HG03575 (cell line): ENCODE data around the gene ZFP69B.
"Not testable (repeated sequence)": the region's sequence is repeated elsewhere in the genome, so short reads cannot be mapped to it uniquely, and the experiment has no call there.

Experiments
- ATAC-seq: cut with Tn5 transposase; IDR thresholded peaks from one replicate; pipeline ENCODE4 v1.9.1; 2021; ENCODE audit not compliant: unreplicated experiment, insufficient number of reproducible peaks, low FRiP score; ENCODE audit errors: extremely low read depth

The ZFP69B gene

DNA sequence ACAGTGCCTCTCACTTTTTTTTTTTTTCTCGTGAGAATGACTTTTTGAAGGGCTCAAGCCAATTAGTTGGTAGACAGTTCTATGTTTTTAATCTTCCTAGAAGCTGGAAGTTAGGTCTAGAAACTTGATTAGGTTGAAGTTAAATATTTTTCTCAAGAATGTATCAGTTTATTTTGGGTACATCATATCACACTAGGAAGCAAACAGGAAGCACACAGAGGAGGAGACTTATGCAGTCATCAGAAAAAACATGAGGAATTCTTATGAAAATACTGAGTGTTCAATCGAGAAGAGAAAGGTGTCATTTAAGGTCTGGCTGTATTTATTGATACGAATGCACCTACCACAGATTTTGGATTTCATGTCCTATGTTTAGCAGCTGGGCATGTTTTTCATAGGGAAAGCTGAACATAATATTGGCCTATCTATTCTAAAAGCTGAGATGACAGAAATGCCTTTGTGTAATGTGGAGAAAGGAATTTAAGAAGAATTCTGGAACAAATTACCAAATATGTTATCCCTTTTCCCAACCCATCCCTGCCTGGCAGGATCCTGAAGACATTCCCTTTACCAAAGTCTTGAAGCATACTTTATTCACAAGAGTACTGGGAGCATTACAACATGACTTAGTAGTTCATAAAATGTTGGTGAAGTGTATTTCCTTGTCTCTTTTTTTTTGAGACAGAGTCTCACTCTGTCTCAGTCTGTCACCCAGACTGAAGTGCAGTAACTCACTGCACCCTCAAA is 17.5 kb upstream of the ZFP69B start:
- no peak for ATAC-seq

DNA sequence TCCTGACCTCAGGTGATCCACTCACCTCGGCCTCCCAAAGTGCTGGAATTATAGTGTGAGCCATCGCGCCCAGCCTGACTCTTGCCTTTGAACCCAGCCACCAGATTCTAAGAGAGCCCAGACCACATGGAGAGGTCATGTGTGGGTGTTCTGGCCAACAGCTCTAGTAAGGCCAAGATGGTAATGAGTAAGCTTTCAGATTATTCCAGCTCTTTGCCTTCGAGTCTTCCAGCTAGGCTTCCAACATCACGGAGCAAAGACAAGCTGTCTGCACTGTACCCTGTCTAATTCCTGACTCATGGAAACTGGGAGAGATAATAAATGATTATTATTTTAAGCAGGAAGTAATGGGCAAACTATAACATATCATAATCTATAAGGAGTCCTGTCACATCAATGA is 14.8 kb upstream of the ZFP69B start:
- ATAC-seq: no peak

DNA sequence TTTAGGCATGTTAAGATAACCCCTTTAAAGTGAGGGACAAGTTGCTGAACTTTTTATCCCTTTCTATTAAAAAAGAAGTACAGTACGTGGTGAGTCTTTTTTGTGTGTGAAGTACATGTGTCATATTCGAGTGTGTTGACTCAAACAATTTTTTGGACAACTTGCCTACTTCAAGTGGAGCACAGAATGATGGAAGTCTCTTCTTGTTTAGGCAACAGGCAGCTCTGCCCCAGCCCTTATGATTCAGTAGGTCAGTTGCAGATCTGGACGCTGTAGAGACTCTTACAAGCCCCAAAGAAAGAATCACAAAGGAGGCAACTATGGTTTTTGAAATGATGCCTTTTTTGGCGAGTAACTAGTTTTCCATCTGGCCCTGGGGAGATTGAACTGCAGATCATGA is 14.4 kb upstream of the ZFP69B start:
- ATAC-seq: no peak

DNA sequence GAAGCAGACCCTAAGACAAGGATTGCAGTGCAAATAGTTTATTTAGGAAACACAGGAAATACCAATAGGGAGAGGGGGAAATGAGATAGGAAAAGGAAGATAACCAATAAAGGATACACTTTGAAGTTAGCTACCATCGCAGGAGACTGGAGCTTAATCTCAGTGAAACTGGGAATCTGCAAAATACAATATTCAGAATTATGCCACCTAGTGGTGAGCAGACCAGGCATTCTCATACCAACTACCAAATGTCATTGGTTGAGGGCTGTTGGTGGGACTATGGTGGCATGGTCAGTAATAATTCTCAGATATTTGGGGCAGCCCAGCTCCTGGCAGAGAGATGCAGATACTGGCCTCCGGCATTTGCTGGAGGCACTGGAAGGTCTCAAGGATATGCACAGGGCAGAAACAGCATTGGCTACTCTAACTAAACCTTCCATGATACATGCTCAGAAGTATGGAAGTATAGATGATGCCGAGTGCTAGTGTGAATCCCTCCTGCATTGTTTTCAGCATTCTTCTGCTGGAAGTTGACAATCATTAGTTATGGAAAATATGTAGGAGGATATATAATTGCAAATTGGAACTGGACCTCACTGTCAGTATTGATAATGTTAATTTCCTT is 11.8 kb upstream of the ZFP69B start:
- ATAC-seq: no peak

DNA sequence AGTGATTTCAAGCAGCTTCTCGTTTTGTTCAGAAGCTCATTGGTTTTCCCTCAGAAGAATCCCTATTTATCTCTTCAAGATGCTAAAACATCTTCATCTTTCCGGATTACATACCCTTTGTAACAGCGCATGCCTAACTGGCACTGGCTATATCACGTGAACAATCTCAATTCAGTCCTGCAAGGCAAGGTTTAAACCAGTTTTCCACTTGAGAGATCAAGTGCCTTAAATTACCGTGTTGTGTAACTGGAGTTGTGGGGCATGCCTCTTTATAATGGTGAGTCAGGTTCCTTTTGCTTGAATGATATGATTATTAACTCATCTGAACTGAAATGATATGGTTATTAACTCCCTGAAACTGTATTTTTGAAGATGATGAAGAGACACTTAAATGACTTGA is 11.0 kb upstream of the ZFP69B start:
- ATAC-seq: no peak

DNA sequence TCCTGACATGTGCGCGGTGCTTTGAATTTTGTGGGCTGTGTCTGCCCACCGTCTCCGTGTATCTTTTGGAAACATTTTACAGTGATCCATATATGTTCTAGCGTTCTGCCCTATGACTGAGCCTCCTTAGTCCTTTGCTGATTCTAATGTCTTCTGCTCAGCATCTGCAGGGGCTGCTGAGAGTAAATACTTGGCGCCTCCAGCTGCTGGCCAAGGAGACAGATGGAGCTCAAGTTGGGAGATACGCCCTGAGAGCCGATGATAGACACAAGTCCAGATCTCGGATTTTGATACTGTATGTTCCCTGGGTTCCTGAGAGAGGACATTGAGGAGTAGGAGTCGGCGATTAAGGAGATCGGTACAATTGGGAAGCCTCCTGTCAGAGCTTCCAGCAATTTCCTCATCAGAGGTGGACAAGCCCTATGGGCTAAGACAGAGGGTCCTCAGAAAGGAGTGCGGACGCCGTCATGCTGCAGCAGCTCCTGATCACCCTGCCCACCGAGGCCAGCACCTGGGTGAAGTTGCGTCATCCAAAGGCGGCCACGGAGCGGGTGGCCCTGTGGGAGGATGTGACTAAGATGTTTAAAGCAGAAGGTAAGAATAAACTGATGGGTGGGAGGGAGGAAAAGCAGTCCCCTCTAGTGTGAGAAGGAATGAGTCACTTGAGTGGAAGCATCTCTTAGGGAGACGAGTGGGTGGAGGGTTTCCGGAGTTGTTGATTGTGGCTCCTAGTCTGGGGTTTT is 390 bp downstream of the ZFP69B start:
- no peak for ATAC-seq

DNA sequence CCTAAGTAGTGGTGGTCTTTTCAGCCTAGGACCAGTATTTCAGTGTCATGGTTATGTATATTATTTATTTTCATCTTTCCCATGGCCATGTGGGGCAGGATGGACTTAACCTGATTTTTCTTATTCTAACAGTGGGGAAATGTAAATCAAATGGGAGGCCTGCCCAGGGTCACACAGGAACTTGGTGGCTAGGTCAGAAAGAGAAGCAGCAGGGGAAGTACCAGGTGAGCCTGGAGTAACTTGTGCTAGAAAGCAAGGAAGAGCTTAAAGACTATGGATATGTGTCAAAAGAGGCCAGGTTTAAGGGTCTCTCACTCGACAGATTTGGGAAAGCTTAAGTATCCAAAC is 936 bp downstream of the ZFP69B start:
- no peak for ATAC-seq

DNA sequence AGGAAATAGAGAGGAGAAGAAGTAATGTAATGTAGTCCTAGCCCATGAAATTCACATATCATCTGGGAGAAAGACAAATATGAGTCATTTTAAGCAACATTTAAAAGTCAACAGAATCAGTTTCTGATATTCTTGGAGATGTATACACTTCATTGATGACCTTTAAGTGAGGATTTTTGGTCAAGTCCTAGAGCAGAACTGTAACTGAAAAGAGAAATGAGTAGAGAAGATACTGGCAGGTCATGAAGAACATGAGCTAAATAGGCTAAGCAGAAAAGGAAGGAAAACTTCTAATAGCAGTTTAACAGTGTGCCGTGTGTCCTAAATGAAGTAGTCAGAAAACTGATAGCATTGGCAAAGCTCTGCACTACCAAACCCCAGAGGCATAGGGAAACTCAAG is 4.6 kb downstream of the ZFP69B start:
- ATAC-seq: no peak

DNA sequence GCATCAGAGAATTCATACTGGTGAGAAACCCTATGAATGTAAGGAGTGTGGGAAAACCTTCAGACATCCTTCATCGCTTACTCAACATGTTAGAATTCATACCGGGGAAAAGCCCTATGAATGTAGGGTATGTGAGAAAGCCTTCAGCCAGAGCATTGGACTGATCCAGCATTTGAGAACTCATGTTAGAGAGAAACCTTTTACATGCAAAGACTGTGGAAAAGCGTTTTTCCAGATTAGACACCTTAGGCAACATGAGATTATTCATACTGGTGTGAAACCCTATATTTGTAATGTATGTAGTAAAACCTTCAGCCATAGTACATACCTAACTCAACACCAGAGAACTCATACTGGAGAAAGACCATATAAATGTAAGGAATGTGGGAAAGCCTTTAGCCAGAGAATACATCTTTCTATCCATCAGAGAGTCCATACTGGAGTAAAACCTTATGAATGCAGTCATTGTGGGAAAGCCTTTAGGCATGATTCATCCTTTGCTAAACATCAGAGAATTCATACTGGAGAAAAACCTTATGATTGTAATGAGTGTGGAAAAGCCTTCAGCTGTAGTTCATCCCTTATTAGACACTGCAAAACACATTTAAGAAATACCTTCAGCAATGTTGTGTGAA is 12.8 kb downstream of the ZFP69B start:
- ATAC-seq: no peak

DNA sequence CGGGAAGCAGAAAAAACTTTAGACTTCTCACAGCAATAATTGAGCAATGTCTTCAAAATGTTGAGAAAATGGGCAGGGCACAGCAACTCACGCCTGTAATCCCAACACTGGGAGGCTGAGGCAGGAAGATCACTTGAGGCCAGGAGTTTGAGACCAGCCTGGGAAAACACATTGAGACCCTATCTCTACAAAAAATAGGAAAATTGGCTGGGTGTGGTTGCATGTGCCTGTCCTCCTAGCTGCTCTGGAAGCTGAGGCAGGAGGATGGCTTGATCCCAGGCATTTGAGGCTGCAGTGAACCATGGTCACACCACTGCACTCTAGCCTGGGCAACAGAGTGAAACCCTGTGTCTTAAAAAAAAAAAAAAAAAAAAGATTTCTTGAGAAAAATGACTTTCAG is 19.1 kb downstream of the ZFP69B start:
- no peak for ATAC-seq

DNA sequence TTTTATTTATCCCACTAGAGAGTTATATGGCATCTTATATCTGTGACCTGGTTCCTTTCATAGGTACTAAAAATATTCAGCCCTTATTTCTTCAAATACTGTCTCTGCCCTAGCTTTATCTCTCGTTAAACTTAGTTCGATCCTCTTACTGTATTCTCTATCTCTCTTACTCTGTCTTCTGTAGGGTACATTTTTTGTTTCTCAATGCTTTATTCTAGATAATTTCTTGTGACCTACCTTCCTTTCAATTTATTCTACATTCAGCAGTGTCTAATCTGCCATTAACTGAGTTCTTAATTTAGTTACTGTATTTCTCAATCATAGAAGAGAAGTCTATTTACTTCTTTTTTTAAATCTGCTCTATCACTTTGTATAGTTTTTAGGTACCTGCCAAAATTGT is 25.0 kb downstream of the ZFP69B start:
- ATAC-seq: no peak

DNA sequence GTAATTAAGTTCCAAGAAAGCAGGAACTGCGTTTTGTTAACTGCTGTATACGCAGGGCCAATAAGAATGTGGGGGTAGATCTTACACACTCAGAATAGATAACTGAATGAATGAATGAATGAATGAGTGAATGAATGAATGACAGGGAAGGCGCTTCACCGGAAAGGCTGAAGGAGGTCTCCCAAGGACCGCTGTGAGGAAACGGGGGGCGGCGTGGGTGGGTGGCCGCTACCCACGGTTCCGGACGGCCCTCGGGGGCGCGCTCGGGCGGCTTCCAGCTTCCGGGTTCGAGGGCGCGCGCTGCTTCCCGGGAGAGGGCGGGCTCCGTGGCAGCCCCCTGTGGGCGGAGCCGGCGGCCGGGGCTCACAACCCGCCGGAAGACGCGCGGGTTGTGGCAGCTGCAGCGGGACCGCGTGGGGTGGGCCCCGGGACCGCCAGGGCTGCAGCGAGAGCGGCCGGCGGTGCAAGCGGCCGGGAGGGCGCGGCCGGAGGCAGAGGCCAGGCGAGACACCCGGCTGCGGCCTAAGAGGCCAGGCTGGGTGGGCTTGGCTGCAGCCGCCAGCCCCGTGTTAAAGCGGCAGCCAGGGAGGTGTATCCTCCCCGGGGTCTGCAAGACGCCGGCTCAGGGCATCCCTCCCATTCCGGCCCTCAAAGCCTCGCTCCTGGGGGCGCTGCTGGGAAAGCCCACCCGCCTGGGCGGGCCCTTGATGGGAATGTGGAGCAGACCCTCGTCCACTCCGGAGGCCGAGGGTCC is 26.8 kb downstream of the ZFP69B start, which contains the start of gene ZFP69:
TSS of gene ZFP69 (plus strand) at position 367 of the 754 bp plus-strand sequence. CDS start 2,072 bp downstream, outside the sequence.
- no peak for ATAC-seq

DNA sequence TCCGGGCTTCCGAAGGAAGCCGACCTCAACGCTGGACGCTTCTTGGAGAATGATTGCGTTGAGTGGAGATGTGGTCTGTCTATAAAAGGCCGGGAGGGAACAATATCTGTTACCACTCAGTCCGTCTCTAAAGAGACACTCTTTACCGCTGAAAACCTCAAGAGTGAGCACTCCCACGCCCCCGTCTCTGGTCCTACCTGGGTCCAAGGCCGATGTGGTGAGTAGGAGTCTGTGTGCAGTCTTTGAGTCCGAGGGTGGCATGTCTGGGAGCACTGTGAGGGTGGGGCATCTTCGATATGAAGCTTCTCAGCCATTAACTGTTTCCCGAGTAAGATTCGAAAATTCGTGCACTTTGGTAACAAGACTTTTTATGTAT is 27.4 kb downstream of the ZFP69B start:
- no peak for ATAC-seq

DNA sequence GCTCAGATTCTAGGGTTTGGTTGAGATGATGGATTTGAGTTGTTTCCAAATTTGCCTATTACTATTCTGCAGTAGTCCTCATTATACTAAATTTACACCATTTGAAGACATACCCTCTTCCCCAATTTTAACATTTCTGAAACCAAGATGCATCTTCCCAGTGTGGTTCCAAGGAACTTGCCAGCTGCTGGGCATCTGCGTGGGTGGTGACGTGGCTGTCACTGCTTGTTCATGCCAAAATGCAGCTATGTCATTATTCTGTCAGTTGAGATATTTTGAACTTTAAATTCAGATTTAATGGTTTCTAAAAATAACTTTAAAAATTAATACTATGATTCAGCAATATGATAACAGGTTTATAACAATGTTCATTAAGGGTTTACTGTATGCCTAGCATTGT is 28.0 kb downstream of the ZFP69B start:
- no peak for ATAC-seq

DNA sequence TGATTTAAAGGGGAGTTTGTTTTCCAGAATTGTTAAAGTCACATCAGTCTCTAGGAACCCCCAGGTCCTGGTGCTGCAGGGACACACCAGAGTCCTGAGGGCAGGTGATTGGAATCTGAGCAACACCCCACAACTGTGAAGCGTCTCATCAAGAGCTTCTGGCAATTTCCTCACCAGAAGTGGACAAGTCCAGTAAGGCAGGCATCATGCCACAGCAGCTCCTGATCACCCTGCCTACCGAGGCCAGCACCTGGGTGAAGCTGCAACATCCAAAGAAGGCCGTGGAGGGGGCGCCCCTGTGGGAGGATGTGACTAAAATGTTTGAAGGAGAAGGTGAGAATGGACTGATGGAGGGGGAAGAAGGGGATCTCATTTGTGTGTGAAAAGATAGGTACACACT is 28.9 kb downstream of the ZFP69B start:
- no peak for ATAC-seq

DNA sequence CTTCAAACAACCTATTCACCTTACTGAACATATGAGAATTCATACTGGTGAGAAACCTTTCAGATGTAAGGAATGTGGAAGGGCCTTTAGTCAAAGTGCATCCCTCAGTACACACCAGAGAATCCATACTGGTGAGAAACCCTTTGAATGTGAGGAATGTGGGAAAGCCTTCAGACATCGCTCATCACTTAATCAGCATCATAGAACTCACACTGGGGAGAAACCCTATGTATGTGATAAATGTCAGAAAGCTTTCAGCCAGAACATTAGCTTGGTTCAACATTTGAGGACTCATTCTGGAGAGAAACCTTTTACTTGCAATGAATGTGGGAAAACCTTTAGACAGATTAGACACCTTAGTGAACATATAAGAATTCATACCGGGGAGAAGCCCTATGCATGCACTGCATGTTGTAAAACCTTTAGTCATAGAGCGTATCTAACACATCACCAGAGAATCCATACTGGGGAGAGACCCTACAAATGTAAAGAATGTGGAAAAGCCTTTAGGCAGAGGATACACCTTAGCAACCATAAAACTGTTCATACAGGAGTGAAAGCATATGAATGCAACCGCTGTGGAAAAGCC is 45.1 kb downstream of the ZFP69B start:
- ATAC-seq: no peak

DNA sequence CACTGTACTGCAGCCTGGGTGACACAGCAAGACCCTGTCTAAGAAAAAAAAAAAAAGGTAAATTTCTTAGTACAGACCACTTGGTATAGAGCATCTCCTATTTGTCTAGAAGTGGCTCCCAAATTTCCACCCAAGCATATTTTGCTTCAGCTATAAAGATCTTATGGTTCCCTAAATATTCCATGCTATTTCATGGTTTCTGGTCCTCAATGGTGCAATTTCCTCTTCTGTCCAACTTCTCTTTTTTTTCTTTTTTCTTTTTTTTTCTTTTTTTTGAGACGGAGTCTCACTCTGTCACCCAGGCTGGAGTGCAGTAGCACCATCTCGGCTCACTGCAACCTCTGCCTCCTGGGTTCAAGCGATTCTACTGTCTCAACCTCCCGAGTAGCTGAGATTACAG is 52.4 kb downstream of the ZFP69B start:
- not testable (repeated sequence) for ATAC-seq

DNA sequence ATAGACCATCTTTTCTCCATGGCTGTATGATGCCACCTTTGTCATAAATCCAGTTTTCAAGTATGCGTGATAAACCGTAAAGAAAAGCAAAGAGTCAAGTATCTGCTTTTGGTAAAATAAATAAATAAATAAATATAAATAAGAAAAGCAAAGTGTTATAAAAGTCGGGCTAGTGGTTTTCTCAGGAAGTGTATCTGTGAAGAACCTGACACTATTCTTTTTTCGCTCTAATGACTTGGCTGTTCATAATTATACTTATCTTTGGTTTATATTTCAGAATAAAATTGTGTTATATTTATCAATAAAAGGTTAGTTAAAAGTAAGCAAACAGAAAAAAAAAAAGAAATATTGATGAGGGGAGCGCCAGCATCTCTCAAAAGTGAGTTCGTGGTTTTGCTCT is 57.7 kb downstream of the ZFP69B start:
- no peak for ATAC-seq
